Measurements from ENCODE around the gene CCDC86. TPM values are rescaled to one million over a fixed set of nuclear protein-coding genes. Genes with fewer than 3 reads are reported as not detected.

Gene CCDC86
- total and polyA plus RNA-seq, 2 of the 4 experiments (the other 2 are of a cell fraction), result 9.5 to 34.0 TPM

DNA sequence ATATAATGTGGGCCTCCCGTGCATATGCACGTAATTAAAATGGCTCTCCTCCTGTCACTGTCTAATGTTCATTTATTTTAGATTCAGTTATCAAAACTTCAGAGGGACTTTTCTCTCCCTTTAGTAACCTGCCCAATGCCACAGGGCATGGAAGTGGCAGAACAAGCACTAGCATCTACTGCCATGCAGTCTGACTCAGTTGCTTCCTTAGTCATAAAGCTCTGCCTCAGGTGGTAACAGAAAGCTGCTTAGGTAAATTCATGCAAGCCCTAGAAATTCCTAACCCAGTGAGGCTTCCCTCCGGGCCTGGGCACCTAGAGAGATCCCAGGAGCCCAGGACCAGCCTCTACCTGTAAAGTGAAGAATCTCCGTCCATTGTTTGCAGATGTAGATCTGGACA lies 55.6 kb downstream of the CCDC86 start:
- intact Hi-C loops (cut with micrococcal nuclease), result no loop called here
- no peak overlapping the region for H3K4me2 ChIP-seq (ENCODE audit: low read depth, low read length)
- CTCF ChIA-PET, result no interaction called here
- WGBS, 2 experiments (ENCODE audit: extremely low coverage in 2 of 2, insufficient read length in 1 of 2), result 93% methylated on average over 2 of the region's 4 CpGs; no CpG with 5 or more reads in 1 of the 2 experiments
- no peak overlapping the region for H3K56ac ChIP-seq (ENCODE audit: extremely low read depth, insufficient read depth, low read length)
- H2BK120ac ChIP-seq (ENCODE audit: low read depth, low read length), result no peak overlapping the region
- ATAC-seq (ENCODE audit: low read depth), result no peak
- no peak overlapping the region for H2AK9ac ChIP-seq (replicated peaks; ENCODE audit: low read depth, low read length, poor library complexity)
- H4K5ac ChIP-seq (ENCODE audit: low read depth, low read length), result no peak overlapping the region
- no peak overlapping the region for H3K23ac ChIP-seq (ENCODE audit: low read depth, low read length)
- no peak overlapping the region for H2BK15ac ChIP-seq (ENCODE audit: low read depth, low read length)
- H2BK5ac ChIP-seq (ENCODE audit: low read depth, low read length, poor library complexity, severe bottlenecking), result no peak overlapping the region
- POLR2A ChIA-PET (ENCODE audit: unreplicated experiment), result no interaction called here
- no peaks in the 10 kb centered on the region for H3K9me3 ChIP-seq (ENCODE audit: control insufficient read depth, insufficient read depth, low read length)
- no peak for DNase-seq
- H2AFZ ChIP-seq (replicated peaks; ENCODE audit: low read length, poor library complexity), result no peak overlapping the region
- peaks cover under 1% of the 10 kb centered on the region; the same call in 1 of the 2 replicates for H4K20me1 ChIP-seq (ENCODE audit: insufficient read depth, low read length)
- H3K4me3 ChIP-seq (ENCODE audit: insufficient read depth, low read depth, low read length), result no peak overlapping the region
- no peak for TF ChIP-seq MAZ (IDR thresholded peaks at IDR 0.05; ENCODE audit: borderline replicate concordance, low read depth, low read length)
- TF ChIP-seq MAFK (IDR thresholded peaks at IDR 0.05; ENCODE audit: low read depth, low read length), result no peak
- TF ChIP-seq, protein P1, sequence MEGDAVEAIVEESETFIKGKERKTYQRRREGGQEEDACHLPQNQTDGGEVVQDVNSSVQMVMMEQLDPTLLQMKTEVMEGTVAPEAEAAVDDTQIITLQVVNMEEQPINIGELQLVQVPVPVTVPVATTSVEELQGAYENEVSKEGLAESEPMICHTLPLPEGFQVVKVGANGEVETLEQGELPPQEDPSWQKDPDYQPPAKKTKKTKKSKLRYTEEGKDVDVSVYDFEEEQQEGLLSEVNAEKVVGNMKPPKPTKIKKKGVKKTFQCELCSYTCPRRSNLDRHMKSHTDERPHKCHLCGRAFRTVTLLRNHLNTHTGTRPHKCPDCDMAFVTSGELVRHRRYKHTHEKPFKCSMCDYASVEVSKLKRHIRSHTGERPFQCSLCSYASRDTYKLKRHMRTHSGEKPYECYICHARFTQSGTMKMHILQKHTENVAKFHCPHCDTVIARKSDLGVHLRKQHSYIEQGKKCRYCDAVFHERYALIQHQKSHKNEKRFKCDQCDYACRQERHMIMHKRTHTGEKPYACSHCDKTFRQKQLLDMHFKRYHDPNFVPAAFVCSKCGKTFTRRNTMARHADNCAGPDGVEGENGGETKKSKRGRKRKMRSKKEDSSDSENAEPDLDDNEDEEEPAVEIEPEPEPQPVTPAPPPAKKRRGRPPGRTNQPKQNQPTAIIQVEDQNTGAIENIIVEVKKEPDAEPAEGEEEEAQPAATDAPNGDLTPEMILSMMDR (conservative IDR thresholded peaks at IDR 0.05; ENCODE audit: low read depth, low read length), result no peak
- TF ChIP-seq RCOR1 (IDR thresholded peaks at IDR 0.05; ENCODE audit: insufficient replicate concordance, low read length), result no peak
- no peak for TF ChIP-seq RAD21 (IDR thresholded peaks at IDR 0.05; ENCODE audit: low read length)
- TF ChIP-seq CEBPB (IDR thresholded peaks at IDR 0.05; ENCODE audit: low read depth, low read length), result no peak
- no peak for TF ChIP-seq RFX5 (IDR thresholded peaks at IDR 0.05; ENCODE audit: low read depth, low read length)
- no peak for TF ChIP-seq BHLHE40 (IDR thresholded peaks at IDR 0.05; ENCODE audit: low read depth, low read length)
- TF ChIP-seq NFE2L2 (IDR thresholded peaks at IDR 0.05; ENCODE audit: low read depth, low read length), result no peak
- TF ChIP-seq POLR2A (IDR thresholded peaks at IDR 0.05; ENCODE audit: low read depth, low read length), result no peak
- H3K4me1 ChIP-seq (ENCODE audit: control insufficient read depth, insufficient read depth, low read length), result no peaks in the 10 kb centered on the region
- dilution Hi-C loops (cut with HindIII; ENCODE audit: low sequenced_read_pairs, unreplicated experiment), result no loop called here
- no peak overlapping the region for H3K18ac ChIP-seq (ENCODE audit: low read depth, low read length)
- H2AK5ac ChIP-seq (ENCODE audit: low read depth, low read length), result no peak overlapping the region
- no peak overlapping the region for H3K27ac ChIP-seq (ENCODE audit: insufficient read depth, low read length)
- no peak overlapping the region for H2BK20ac ChIP-seq (ENCODE audit: low read depth, low read length)
- in situ Hi-C loops (cut with MboI; ENCODE audit: low sequenced_read_pairs), result loop anchor here (5.0 kb wide), 1 partner anchor 120 kb away; no protein-coding TSS in a partner anchor
- no peaks in the 10 kb centered on the region for H3K27me3 ChIP-seq (ENCODE audit: control insufficient read depth, insufficient read depth, low read length)
- no peaks in the 10 kb centered on the region for H3K9me1 ChIP-seq (ENCODE audit: insufficient read depth, low read length)
- no peak overlapping the region for H3K14ac ChIP-seq (replicated peaks; ENCODE audit: low read depth, low read length)
- H4K8ac ChIP-seq (ENCODE audit: low read depth in 2 of 2, low read length in 2 of 2), result no peak overlapping the region
- BruUV-seq (replicated peaks), result no TSS peak
- H3K79me1 ChIP-seq (ENCODE audit: low read depth in 1 of 2, low read length in 2 of 2), result peaks cover 2 to 12% of the 10 kb centered on the region in 2 experiments; a peak in 2 of 4 replicates
- peaks cover 53% of the 10 kb centered on the region for H3K36me3 ChIP-seq (ENCODE audit: control insufficient read depth, insufficient read depth, low read length)
- no peak overlapping the region for H4K91ac ChIP-seq (ENCODE audit: insufficient read depth, low read depth, low read length)
- H3K9ac ChIP-seq (ENCODE audit: low read depth, low read length), result no peak overlapping the region
- H3K4ac ChIP-seq (ENCODE audit: low read depth, low read length), result no peak overlapping the region

Measured in IMR-90 (cell line).